Erythroblast (primary cell): ENCODE data around the gene KLHDC7B.

ENCODE experiments used
- GATA1 ChIP-seq: IDR thresholded peaks from 2 replicates; pipeline ENCODE4 v1.6.1; 2011; ENCODE audit warnings: low read depth, mild to moderate bottlenecking, control low read depth, low read length, moderate library complexity
- POLR2A ChIP-seq: IDR thresholded peaks from 2 replicates; pipeline ENCODE4 v1.6.1; 2011; ENCODE audit warnings: mild to moderate bottlenecking, low read length

- no peak for TF ChIP-seq POLR2A
- no peak for TF ChIP-seq GATA1
Measured at GRCh38 chr22:50526108-50526833, 19.4 kb upstream of the KLHDC7B start.
